ENCODE results near the gene PHLDA3.
A peak's percentile ranks its signal among the peaks of the same experiment; 100 is the strongest.

The PHLDA3 gene

DNA sequence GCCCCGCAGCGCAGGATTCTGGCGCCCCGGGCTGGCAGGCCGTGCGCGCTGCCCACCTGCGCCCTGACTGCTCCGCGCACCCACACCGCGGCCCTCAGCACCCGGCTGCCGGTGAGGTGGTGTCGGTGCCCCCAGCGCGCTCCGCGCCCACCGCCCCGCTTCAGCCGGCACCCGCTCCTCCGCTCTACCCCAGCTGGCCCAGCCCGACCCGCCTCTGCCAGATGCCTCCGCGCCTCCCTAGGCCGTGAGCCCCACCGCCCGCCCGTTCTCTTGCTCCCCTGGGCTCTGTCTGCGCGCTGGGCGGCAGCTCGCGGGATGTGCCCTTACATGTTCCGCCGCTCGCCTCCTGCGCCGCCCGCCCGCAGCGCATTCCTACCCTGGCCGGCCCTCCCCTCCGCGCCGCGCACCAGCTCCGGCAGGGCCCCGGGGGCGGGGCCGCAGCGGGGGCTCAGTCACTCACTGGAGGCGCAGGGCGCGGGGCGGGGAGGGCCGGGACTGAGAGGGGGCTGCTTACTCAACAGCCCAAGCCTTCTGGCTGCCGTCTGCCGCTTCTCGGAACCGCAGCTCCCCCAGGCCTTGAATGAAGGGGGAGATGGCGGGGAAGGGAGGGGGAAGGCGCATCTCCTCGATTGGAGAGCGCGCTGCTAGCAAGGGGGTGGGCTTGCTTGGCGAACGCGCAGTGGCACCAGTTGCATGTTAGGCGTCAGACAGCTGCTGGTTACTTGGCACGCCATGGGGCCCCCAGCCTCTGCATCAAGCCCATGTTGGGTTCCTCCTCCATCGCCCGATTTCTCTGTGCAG, at the start of gene PHLDA3:
Gene PHLDA3, minus strand, starts transcription at position 345 of the 801 bp plus-strand sequence. CDS start 402 bp downstream, outside the sequence.
- peak within 1 kb of the TSS; percentile 97 for H3K4me3 ChIP-seq (ENCODE audit: low read length)
- peaks cover 23% of the 10 kb centered on the region for H3K36me3 ChIP-seq (ENCODE audit: control insufficient read depth, insufficient read depth, low read length, severe bottlenecking)
- H3K27me3 ChIP-seq (replicated peaks; ENCODE audit: control insufficient read depth, insufficient read depth, low read length): no peaks in the 10 kb centered on the region
- peaks cover 39% of the 10 kb centered on the region for H3K4me1 ChIP-seq (ENCODE audit: control insufficient read depth, insufficient read depth, low read length)
- H3K9ac ChIP-seq (ENCODE audit: low read length): peak within 1 kb of the TSS; percentile 99
- DNase-seq (ENCODE audit: low read depth): peak; percentile 98
- no peaks in the 10 kb centered on the region for H3K9me3 ChIP-seq (ENCODE audit: control insufficient read depth, low read length)

DNA sequence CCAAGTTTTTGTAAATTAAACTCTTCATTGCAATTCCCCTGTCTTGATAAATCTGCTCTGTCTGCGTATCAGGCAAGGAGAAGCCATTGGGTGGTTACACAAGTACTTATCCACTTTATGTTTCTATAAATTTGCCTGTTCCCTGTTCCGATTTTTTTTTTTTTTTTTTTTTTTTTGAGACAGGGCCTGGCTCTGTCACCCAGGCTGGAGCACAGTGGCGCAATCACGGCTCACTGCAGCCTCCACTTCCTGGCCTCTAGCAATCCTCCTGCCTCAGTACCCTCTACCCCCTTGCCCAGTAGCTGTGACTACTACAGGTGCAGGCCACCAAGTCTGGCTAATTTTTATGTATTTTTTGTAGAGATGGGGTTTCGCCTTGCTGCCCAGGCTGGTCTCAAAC, 49.1 kb upstream of the PHLDA3 start:
- Histone ChIP-seq H3K9ac (ENCODE audit: low read length) (no peak overlapping the region), H3K27me3 (replicated peaks; ENCODE audit: control insufficient read depth, insufficient read depth, low read length) (no peaks in the 10 kb centered on the region), H3K9me3 (ENCODE audit: control insufficient read depth, low read length) (no peaks in the 10 kb centered on the region), H3K4me3 (ENCODE audit: low read length) (no peak overlapping the region), H3K36me3 (ENCODE audit: control insufficient read depth, insufficient read depth, low read length, severe bottlenecking) (no peaks in the 10 kb centered on the region), H3K4me1 (ENCODE audit: control insufficient read depth, insufficient read depth, low read length) (peaks cover 3% of the 10 kb centered on the region)
- DNase-seq (ENCODE audit: low read depth): no peak

DNA sequence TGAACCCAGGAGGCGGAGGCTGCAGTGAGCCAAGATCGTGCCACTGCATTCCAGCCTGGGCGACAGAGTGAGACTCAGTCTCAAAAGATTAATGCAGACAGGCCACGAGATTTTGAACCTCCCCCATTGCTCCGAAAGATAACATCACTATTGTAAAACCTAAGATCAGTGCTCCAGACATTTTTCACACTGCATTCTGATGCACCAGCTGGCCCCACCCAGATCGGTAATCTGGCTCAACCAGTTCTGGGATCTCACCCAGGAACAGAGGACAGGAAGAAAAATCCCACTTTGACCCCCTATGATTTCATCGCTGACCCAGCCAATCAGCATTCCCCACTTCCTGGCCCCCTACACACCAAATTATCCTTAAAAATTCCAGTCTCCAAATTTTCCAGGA, 48.6 kb upstream of the PHLDA3 start:
- H3K36me3 ChIP-seq (ENCODE audit: control insufficient read depth, insufficient read depth, low read length, severe bottlenecking): no peaks in the 10 kb centered on the region
- no peak for DNase-seq (ENCODE audit: low read depth)
- peaks cover 6% of the 10 kb centered on the region for H3K4me1 ChIP-seq (ENCODE audit: control insufficient read depth, insufficient read depth, low read length)
- no peak overlapping the region for H3K9ac ChIP-seq (ENCODE audit: low read length)
- H3K27me3 ChIP-seq (replicated peaks; ENCODE audit: control insufficient read depth, insufficient read depth, low read length): no peaks in the 10 kb centered on the region
- no peaks in the 10 kb centered on the region for H3K9me3 ChIP-seq (ENCODE audit: control insufficient read depth, low read length)
- H3K4me3 ChIP-seq (ENCODE audit: low read length): no peak overlapping the region

DNA sequence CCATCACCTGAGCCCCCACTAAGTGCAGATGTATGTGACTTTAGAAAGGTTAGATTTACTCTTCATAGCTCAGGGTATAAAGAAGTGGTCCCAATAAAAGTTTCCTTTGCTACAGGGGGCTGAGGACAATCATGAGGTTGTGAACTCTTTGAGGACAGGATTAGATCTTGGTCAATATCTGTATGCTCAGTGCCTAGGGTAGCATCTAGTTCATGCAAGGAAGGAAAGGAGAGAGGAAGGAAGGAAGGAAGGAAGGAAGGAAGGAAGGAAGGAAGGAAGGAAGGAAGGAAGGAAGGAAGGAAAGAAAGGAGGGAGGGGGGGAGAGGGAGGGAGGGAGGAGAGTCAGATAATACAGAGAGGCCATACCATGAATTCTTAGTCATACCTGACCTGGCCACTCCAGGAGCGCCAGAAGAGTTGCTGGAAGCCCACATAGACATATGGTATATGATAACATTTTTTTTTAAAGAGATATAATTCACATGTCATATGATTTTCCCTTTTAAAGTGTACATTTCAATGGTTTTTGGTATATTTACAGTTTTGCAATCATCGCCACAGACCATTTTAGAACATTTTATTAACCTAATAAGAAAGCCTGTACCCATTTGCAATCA, 47.6 kb upstream of the PHLDA3 start:
- H3K4me3 ChIP-seq (ENCODE audit: low read length): no peak overlapping the region
- H3K27me3 ChIP-seq (replicated peaks; ENCODE audit: control insufficient read depth, insufficient read depth, low read length): no peaks in the 10 kb centered on the region
- peaks cover 16% of the 10 kb centered on the region for H3K4me1 ChIP-seq (ENCODE audit: control insufficient read depth, insufficient read depth, low read length)
- no peak for DNase-seq (ENCODE audit: low read depth)
- H3K36me3 ChIP-seq (ENCODE audit: control insufficient read depth, insufficient read depth, low read length, severe bottlenecking): no peaks in the 10 kb centered on the region
- H3K9me3 ChIP-seq (ENCODE audit: control insufficient read depth, low read length): no peaks in the 10 kb centered on the region
- H3K9ac ChIP-seq (ENCODE audit: low read length): no peak overlapping the region

DNA sequence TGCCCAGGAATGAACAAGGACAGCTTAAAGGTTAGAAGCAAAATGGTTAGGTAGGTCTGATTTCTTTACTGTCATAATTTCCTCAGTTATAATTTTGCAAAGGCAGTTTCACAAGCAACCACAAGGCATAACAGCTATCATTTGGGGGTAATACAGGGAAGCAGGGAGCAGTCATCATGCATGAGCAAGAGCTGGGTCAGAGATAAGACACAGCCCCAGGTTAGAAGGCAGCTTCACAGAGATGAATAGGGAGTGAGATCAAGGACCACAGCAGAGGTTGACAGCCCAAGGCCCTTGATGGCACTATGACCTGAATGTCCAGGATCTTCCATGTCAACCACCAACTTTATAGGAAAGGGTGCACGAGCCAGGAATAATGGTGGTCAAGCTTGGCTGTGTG, 46.9 kb upstream of the PHLDA3 start:
- peaks cover 19% of the 10 kb centered on the region for H3K4me1 ChIP-seq (ENCODE audit: control insufficient read depth, insufficient read depth, low read length)
- H3K4me3 ChIP-seq (ENCODE audit: low read length): no peak overlapping the region
- H3K36me3 ChIP-seq (ENCODE audit: control insufficient read depth, insufficient read depth, low read length, severe bottlenecking): no peaks in the 10 kb centered on the region
- no peaks in the 10 kb centered on the region for H3K9me3 ChIP-seq (ENCODE audit: control insufficient read depth, low read length)
- H3K9ac ChIP-seq (ENCODE audit: low read length): no peak overlapping the region
- DNase-seq (ENCODE audit: low read depth): no peak
- H3K27me3 ChIP-seq (replicated peaks; ENCODE audit: control insufficient read depth, insufficient read depth, low read length): no peaks in the 10 kb centered on the region

DNA sequence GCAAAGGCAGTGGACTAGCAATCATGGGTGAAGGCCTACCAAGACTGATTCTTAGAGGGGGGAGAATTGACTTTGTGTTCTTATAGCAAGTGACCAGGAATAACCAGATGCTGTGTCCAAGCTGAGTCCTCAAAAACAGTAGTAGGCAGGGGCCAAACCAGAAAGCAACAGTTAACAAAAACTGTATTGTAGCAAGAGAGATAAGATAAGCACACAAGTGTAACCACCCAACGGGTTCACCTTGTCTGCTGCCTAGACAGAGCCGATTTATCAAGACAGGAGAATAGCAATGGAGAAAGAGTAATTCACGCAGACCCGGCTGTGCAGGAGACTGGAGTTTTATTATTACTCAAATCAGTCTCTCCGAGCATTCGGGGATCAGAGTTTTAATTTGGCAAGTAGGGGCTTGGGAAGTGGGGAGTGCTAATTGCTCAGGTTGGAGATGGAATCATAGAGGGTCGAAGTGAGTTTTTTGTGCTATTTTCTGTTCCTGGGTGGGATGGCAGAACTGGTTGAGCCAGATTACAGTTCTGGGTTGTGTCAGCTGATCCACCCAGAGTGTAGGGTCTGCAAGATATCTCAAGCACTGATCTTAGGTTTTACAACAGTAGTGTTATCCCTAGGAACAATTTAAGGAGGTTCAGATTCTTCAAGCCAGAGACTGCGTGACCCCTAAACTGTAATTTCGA, 46.2 kb upstream of the PHLDA3 start:
- Histone ChIP-seq H3K4me3 (ENCODE audit: low read length) (no peak overlapping the region), H3K27me3 (replicated peaks; ENCODE audit: control insufficient read depth, insufficient read depth, low read length) (no peaks in the 10 kb centered on the region), H3K9me3 (ENCODE audit: control insufficient read depth, low read length) (no peaks in the 10 kb centered on the region), H3K9ac (ENCODE audit: low read length) (no peak overlapping the region), H3K36me3 (ENCODE audit: control insufficient read depth, insufficient read depth, low read length, severe bottlenecking) (no peaks in the 10 kb centered on the region), H3K4me1 (ENCODE audit: control insufficient read depth, insufficient read depth, low read length) (peaks cover 19% of the 10 kb centered on the region)
- DNase-seq (ENCODE audit: low read depth): no peak

DNA sequence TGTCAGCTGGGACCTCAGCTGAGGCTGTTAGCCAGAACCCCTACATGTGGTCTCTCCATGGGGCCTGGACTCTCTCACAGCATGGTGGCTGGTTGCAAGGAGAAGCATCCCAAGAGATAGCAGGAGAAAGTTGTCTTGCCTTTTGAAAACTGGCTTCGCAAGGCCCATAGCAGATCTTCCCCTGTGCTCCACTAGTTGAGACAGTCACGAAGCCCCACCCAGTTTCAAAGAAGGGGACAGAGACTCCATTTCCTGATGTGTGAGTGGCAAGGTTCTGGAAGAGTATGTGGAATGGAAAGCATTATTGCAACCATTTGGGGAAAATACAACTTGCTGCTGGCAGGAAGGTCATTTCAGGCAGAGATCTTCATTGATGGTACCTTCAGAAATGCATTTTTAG, 45.5 kb upstream of the PHLDA3 start:
- no peaks in the 10 kb centered on the region for H3K36me3 ChIP-seq (ENCODE audit: control insufficient read depth, insufficient read depth, low read length, severe bottlenecking)
- no peak overlapping the region for H3K4me3 ChIP-seq (ENCODE audit: low read length)
- H3K27me3 ChIP-seq (replicated peaks; ENCODE audit: control insufficient read depth, insufficient read depth, low read length): no peaks in the 10 kb centered on the region
- peaks cover 19% of the 10 kb centered on the region for H3K4me1 ChIP-seq (ENCODE audit: control insufficient read depth, insufficient read depth, low read length)
- DNase-seq (ENCODE audit: low read depth): no peak
- no peak overlapping the region for H3K9ac ChIP-seq (ENCODE audit: low read length)
- H3K9me3 ChIP-seq (ENCODE audit: control insufficient read depth, low read length): no peaks in the 10 kb centered on the region

DNA sequence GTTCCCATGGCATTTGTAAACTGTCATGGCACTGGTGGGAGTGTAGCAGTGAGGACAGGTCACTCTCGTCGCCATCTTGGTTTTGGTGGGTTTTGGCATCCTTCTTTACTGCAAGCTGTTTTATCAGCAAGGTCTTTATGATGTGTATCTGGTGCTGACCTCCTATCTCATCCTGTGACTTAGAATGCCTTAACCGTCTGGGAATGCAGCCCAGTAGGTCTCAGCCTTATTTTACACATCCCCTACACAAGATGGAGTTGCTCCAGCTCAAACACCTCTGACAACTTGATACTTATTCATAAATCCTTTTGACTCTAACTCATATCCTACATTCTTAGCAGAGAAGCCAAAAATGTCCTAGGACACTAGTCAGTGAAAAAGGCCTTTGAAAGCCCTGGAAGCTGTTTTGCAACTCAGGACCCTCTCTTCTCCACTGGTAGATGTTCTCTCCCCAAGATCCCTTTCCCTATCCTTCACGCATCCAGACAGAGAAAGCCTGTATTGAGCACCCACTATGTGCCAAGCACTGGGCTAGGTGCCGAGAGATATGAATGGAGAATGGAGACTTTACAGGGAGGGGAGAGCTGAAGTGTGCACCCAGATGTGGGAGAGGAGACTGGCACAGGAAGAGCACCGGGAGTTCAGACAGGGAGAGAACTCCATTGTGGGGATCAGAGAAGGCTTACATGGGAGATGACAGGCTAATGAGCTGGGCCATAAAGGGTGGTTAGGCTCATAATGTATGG, 44.7 kb upstream of the PHLDA3 start:
- H3K9me3 ChIP-seq (ENCODE audit: control insufficient read depth, low read length): no peaks in the 10 kb centered on the region
- H3K27me3 ChIP-seq (replicated peaks; ENCODE audit: control insufficient read depth, insufficient read depth, low read length): no peaks in the 10 kb centered on the region
- H3K36me3 ChIP-seq (ENCODE audit: control insufficient read depth, insufficient read depth, low read length, severe bottlenecking): no peaks in the 10 kb centered on the region
- H3K4me1 ChIP-seq (ENCODE audit: control insufficient read depth, insufficient read depth, low read length): peaks cover 19% of the 10 kb centered on the region
- DNase-seq (ENCODE audit: low read depth): no peak
- H3K4me3 ChIP-seq (ENCODE audit: low read length): no peak overlapping the region
- peak overlapping the region; percentile 50 for H3K9ac ChIP-seq (ENCODE audit: low read length)

DNA sequence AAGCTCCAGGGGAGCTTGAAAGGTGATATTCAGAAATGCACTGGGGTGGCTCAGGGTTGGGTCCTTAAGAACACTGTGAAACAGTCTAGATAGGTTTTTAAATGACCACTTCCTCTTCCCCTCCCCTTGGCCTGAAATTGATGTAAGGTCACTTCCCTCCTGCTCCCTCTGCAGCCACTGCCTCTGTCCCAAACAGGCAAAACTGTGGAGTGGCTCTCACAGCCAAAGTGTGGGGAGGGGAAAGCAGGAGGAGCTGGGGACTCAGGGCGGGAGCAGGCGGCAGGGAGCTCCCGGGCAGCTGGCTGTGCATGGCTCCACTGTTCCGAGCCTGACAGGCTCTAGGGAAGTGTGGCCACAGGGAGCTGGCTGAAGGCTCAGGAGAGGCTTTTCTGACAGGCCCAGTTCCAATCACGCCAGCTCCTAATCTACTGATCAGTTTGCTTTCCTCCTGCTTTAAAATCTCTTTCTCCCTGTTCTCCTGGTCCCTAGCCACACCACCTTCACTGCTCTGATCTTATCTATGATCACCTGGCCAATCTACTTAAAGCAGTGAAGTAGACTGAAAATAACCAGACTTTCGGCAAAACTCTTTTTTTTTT, 43.1 kb upstream of the PHLDA3 start:
- Histone ChIP-seq H3K9ac (ENCODE audit: low read length) (peak overlapping the region; percentile 77), H3K36me3 (ENCODE audit: control insufficient read depth, insufficient read depth, low read length, severe bottlenecking) (no peaks in the 10 kb centered on the region), H3K27me3 (replicated peaks; ENCODE audit: control insufficient read depth, insufficient read depth, low read length) (no peaks in the 10 kb centered on the region), H3K4me3 (ENCODE audit: low read length) (peak overlapping the region; percentile 38), H3K4me1 (ENCODE audit: control insufficient read depth, insufficient read depth, low read length) (peaks cover 23% of the 10 kb centered on the region), H3K9me3 (ENCODE audit: control insufficient read depth, low read length) (no peaks in the 10 kb centered on the region)
- DNase-seq (ENCODE audit: low read depth): no peak

DNA sequence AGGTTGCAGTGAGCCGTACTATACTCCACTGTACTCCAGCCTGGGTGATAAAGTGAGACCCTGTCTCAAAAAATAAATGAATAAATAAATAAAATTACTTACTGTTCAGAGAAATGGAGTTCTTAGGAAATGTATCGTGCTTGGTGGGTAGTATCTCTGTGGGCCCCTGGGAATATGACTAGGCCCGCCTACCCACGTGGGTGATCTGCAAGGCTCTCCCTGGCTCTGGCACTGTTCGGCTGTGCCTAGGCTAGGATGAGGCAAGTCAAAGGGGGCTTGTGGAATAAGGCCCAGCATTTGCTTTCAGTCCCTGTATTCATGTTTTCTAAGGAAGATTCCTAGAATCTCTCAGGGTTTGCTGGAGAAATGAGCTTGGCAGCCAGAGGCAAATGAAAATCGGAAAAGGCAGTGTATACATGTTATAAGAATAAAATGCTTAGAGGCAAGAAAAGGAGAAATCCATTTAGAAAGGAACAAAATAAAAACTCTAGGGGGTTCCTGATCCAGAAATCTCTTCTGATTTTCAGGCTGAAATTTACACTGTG, 42.5 kb upstream of the PHLDA3 start:
- H3K9ac ChIP-seq (ENCODE audit: low read length): peak overlapping the region; percentile 77
- no peaks in the 10 kb centered on the region for H3K36me3 ChIP-seq (ENCODE audit: control insufficient read depth, insufficient read depth, low read length, severe bottlenecking)
- H3K4me3 ChIP-seq (ENCODE audit: low read length): no peak overlapping the region
- no peaks in the 10 kb centered on the region for H3K9me3 ChIP-seq (ENCODE audit: control insufficient read depth, low read length)
- no peaks in the 10 kb centered on the region for H3K27me3 ChIP-seq (replicated peaks; ENCODE audit: control insufficient read depth, insufficient read depth, low read length)
- H3K4me1 ChIP-seq (ENCODE audit: control insufficient read depth, insufficient read depth, low read length): peaks cover 24% of the 10 kb centered on the region
- no peak for DNase-seq (ENCODE audit: low read depth)

All from adipocyte (in vitro differentiated cells).